ENCODE data around the gene ADIG.

Gene ADIG

DNA sequence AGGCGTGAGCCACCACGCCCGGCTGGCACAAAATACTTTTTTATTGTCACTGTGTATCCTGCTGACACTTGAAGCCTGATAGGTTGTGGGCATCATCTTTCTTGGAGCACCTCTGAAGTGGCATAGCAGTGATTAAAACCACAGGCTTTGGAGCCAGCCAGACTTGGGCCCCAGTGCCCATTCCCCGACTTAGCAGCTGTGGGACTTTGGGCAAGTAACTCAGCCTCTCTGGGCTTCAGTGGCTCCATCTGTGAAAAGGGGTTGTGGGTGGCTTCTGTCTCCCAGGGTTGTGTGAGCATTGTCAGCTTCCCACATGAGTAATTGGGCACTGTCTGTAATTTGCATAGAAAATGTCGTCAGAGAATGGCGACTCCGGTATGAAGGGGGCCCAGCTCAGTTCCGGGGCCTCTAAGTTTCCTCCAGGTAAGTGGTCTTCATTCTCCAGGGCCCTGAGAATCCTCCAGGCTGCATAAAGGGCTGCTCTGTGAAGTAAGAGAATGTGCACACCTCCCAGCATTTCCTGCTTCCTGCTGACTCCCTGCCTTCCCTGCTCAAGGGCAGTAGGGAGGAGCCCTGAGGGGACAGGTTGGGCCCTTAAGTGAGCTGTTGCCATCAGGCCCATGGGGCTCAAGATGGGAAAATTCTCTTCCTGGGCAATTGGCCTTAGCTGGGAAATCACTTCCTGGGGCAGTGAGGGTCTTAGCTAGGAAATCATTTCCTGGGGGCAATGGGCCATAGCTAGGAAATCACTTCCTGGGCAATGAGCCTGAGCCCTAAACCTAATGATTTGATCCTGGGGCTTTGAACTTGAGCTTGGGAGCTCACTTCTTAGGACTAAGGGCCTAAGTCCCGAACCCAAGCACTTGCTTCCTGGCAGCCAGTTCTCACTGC, 47.8 kb downstream of the ADIG start:
- H3K27me3 Mint-ChIP-seq = peaks cover 8% of the 10 kb centered on the region
- no peaks in the 10 kb centered on the region for H3K36me3 Mint-ChIP-seq (ENCODE audit: low read depth)
- H3K9me3 Mint-ChIP-seq = no peaks in the 10 kb centered on the region
- peaks cover 5% of the 10 kb centered on the region for H3K4me1 Mint-ChIP-seq (ENCODE audit: low read depth)
- no peak overlapping the region for H3K27ac Mint-ChIP-seq
- no peak overlapping the region for H3K4me3 Mint-ChIP-seq

DNA sequence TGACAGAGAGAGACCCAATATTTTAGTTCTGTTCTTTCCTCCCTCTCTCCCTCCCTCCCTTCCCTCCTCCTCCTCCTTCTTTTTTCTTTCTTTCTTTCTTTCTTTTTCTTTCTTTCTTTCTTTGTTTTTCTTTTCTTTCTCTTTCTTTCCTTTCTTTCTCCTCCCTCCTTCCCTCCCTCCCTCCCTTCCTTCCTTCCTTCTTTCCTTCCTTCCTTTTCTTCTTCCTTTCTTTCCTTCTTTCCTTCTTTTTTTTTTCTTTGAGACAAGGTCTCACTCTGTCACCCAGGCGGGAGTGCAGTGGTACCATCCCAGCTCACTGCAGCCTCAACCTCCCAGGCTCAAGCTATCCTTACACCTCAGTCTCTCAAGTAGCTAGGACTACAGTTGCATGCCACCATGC, 49.0 kb downstream of the ADIG start:
- H3K4me3 Mint-ChIP-seq = no peak overlapping the region
- H3K4me1 Mint-ChIP-seq (ENCODE audit: low read depth) = peaks cover 5% of the 10 kb centered on the region
- no peaks in the 10 kb centered on the region for H3K9me3 Mint-ChIP-seq
- peaks cover 15% of the 10 kb centered on the region for H3K27me3 Mint-ChIP-seq
- no peak overlapping the region for H3K27ac Mint-ChIP-seq
- no peaks in the 10 kb centered on the region for H3K36me3 Mint-ChIP-seq (ENCODE audit: low read depth)

DNA sequence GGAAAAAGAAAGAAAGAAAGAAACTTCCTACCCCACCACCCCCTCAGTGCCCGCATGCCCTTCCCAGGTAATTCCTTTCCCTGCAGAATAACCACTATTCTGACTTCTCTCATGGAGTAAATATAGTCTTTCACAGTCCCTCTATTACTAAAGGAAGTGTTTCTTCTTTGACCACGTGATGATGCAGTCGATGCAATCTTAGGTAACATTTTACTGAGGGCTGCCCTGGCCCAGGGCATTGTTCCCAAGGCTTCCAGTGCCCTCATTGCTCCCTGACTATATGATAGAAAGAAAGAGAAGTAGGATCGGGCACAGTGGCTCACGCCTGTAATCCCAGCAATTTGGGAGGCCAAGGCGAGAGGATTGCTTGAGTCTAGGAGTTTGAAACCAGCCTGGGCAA, 49.7 kb downstream of the ADIG start:
- no peaks in the 10 kb centered on the region for H3K9me3 Mint-ChIP-seq
- no peak overlapping the region for H3K27ac Mint-ChIP-seq
- peaks cover 5% of the 10 kb centered on the region for H3K4me1 Mint-ChIP-seq (ENCODE audit: low read depth)
- H3K4me3 Mint-ChIP-seq = no peak overlapping the region
- H3K27me3 Mint-ChIP-seq = peaks cover 15% of the 10 kb centered on the region
- no peaks in the 10 kb centered on the region for H3K36me3 Mint-ChIP-seq (ENCODE audit: low read depth)

DNA sequence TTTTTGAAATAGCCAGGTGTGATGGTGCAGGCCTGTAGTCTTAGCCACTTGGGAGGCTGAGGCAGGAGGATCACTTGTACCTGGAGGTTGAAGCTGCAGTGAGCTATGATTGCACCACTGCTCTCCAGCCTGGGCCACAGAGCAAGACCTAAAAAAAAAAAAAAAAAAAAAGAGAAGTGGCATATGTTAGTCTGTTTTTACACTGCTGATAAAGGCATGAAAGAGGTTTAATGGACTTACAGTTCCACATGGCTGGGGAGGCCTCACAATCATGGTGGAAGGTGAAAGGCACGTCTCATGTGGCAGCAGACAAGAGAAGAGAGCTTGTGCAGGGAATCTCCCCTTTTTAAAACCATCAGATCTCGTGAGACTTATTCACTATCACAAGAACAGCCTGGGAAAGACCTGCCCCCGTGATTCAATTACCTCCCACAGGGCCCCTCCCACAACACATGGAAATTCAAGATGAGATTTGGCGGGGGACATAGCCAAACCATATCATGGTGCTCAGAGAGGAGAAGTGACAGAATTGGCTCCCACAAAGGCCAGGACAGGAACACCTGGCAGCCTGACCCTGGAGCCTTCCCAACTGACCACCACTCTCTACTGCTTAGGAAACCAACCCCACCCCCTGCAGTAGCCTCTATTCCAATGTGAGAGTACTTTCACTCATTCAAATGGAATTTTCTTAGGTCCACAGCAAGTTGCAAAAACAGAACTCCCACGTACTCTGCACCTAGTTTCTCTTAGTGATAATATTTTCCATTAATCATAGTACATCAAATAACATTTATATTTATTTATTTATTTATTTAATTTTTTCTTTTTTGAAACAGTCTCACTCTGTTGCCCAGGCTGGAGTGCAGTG, 50.4 kb downstream of the ADIG start:
- Mint-ChIP-seq H3K4me1 (ENCODE audit: low read depth) (peaks cover 5% of the 10 kb centered on the region), H3K27me3 (peaks cover 15% of the 10 kb centered on the region), H3K4me3 (no peak overlapping the region), H3K36me3 (ENCODE audit: low read depth) (no peaks in the 10 kb centered on the region), H3K27ac (no peak overlapping the region), H3K9me3 (no peaks in the 10 kb centered on the region)

DNA sequence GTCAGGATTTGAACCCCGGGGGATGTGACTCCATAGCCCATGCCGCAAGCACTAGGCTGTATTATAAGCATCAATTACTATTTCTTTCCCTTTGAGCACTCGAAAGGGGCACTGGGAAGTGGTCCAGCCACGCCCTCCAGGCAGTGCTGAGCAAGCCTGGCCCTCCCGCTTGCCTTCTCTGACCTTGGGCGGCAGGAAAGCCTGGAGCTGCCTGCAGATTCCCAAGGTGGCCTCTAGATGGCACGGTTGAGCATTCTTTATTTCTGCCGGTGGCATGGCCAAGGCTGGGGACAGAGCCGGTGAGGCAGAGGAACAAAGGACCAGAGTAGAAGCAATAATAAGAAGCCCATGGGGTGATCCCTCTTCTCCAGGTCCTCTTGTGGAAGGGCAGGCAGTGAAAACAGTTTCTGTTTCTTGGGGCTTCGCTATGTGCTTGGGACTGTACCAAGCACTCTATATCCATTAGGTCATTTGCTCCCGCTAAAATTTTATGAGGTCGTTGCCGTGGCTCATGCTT, 52.6 kb downstream of the ADIG start:
- peaks cover 5% of the 10 kb centered on the region for H3K4me1 Mint-ChIP-seq (ENCODE audit: low read depth)
- H3K4me3 Mint-ChIP-seq = no peak overlapping the region
- H3K36me3 Mint-ChIP-seq (ENCODE audit: low read depth) = no peaks in the 10 kb centered on the region
- no peaks in the 10 kb centered on the region for H3K9me3 Mint-ChIP-seq
- H3K27me3 Mint-ChIP-seq = peaks cover 15% of the 10 kb centered on the region
- no peak overlapping the region for H3K27ac Mint-ChIP-seq

DNA sequence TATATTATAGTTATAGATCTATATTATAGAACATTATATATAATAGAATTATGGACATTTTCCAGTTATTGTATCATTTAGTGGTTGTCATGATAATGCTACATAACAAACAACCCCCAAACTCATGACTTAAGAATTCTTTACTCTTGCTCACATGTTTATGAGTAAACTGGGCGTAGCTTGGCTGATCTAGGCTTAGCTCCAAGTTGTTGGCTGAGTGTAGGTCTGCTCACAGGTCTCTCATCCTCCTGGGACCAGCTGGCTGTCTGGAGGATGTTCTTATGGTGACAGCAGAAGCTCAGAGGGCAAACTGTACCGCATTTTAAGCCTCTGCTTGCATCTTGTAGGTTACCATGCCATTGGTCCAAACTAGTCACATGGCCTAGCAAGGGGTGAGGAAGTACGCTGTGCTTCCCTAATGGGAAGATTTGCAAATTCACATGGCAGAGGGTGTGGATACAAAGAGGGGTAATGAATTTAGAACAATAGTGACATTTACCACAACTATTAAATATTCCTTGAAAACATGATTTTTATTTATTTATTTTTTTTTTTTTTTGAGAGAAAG, 54.8 kb downstream of the ADIG start:
- no peak overlapping the region for H3K4me3 Mint-ChIP-seq
- H3K9me3 Mint-ChIP-seq = no peaks in the 10 kb centered on the region
- H3K4me1 Mint-ChIP-seq (ENCODE audit: low read depth) = peaks cover 5% of the 10 kb centered on the region
- no peak overlapping the region for H3K27ac Mint-ChIP-seq
- H3K36me3 Mint-ChIP-seq (ENCODE audit: low read depth) = no peaks in the 10 kb centered on the region
- peaks cover 13% of the 10 kb centered on the region for H3K27me3 Mint-ChIP-seq

Measured in stimulated activated naive CD8-positive, alpha-beta T cell treated with anti-CD3 and anti-CD28 coated beads, Interleukin-15, Interleukin-2, amounts not matched to agents 100 ng/mL and 50 ng/mL, for 24 hours (primary cell).